IPS DF 19.7 (cell line): ENCODE results near the gene MINDY1.

Experiments used
- DNase-seq: peaks from one replicate; pipeline ENCODE4 v3.0.0-alpha.2; 2013; ENCODE audit warnings: low read depth, low spot score

Gene MINDY1

GRCh38 chr1:150965605-150966004, 41.1 kb downstream of the MINDY1 start:
- no peak for DNase-seq

GRCh38 chr1:150964164-150964489, 42.6 kb downstream of the MINDY1 start:
- DNase-seq = no peak

GRCh38 chr1:150963321-150964163, 43.2 kb downstream of the MINDY1 start:
- DNase-seq = no peak

GRCh38 chr1:150961756-150962155, 44.9 kb downstream of the MINDY1 start:
- DNase-seq = no peak

GRCh38 chr1:150960646-150961045, 46.1 kb downstream of the MINDY1 start:
- DNase-seq = no peak

- no peak for DNase-seq
These were observed 49.0 kb downstream of the MINDY1 start for GRCh38 chr1:150957666-150958065.

GRCh38 chr1:150955280-150955679, 51.4 kb downstream of the MINDY1 start:
- DNase-seq = no peak

GRCh38 chr1:150954708-150955107, 52.0 kb downstream of the MINDY1 start:
- no peak for DNase-seq
